HG03571 (cell line): Measurements from ENCODE around the gene PHACTR2.
"Not testable (repeated sequence)": the region's sequence is repeated elsewhere in the genome, so short reads cannot be mapped to it uniquely, and the experiment has no call there.

ENCODE experiments used
- ATAC-seq: cut with Tn5 transposase; IDR thresholded peaks from one replicate; pipeline ENCODE4 v1.9.1; 2021; ENCODE audit not compliant: unreplicated experiment

The PHACTR2 gene

DNA sequence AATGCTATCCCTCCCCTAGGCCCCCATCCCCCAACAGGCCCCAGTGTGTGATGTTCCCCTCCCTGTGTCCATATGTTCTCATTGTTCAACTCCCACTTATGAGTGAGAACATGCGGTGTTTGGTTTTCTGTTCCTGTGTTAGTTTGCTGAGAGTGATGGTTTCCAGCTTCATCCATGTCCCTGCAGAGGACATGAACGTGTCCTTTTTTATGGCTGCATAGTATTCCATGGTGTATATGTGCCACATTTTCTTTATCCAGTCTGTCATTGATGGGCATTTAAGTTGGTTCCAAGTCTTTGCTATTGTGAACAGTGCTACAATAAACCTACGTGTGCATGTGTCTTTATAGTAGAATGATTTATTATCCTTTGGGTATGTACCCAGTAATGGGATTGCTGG lies 173.9 kb downstream of the PHACTR2 start:
- ATAC-seq, result not testable (repeated sequence)

DNA sequence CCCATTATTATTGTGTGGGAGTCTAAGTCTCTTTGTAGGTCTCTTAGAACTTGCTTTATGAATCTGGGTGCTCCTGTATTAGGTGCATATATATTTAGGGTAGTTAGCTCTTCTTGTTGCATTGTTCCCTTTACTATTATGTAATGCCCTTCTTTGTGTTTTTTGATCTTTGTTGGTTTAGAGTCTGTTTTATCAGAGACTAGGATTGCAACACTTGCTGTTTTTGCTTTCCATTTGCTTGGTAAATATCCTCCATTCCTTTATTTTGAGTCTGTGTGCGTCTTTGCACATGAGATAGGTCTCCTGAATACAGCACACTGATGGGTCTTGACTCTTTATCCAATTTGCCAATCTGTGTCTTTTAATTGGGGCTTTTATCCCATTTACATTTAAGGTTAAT lies 177.3 kb downstream of the PHACTR2 start:
- ATAC-seq, result not testable (repeated sequence)

DNA sequence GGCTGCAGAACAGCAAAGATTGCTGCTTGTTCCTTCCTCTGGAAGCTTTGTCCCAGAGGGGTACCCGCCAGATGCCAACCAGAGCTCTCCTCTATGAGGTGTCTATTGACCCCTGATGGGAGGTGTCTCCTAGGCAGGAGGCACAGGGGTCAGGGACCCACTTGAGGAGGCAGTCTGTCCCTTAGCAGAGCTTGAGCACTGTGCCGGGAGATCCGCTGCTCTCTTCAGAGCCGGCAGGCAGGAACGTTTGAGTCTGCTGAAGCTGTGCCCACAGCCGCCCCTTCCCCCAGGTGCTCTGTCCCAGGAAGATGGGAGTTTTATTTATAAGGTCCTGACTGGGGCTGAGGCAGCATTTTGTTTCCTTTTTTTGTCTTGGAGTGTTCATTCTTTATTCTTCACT lies 179.0 kb downstream of the PHACTR2 start:
- not testable (repeated sequence) for ATAC-seq

DNA sequence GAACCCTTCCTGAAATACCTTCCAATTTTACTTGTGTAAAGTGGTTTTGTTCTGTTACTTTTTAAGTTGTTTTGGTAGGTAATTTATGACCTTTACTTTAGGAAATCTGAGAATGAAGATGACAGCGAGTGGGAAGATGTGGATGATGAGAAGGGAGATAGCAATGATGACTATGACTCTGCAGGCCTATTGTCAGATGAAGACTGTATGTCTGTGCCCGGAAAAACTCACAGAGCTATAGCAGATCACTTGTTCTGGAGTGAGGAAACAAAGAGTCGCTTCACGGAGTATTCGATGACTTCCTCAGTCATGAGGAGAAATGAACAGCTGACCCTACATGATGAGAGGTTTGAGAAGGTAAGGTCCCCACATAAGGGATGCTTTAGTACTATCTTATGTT lies 179.9 kb downstream of the PHACTR2 start:
- ATAC-seq, result no peak

DNA sequence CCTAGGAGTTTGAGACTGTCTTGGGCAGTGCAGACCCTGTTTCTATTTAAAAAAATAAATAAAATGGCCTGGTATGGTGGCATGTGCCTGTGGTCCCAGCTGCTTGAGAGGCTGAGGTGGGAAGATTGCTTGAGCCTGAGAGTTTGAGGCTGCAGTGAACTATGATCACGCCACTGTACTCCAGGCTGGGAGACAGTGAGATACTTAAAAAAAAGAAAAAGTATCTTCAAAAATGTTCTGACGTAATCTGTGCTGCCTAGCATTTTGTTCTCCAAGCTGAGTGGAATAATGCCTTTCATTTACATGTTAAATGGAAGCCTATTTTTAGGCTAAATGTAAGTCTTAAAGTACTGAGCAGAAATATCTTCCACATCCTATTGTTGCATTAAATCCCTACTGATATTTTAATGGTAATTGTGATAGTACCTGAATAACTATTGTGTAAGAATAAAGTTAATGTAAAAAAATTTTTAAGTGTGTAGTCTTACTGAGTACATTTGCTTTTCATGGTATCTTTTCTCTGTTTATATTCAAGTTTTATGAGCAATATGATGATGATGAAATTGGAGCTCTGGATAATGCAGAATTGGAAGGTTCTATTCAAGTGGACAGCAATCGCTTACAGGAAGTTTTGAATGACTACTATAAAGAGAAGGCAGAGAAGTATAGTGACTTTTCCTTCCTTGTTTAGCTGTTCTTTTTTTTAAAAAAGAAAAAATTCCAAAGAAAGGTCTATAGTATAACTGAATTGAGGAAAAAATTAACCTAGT lies 182.3 kb downstream of the PHACTR2 start:
- no peak for ATAC-seq

DNA sequence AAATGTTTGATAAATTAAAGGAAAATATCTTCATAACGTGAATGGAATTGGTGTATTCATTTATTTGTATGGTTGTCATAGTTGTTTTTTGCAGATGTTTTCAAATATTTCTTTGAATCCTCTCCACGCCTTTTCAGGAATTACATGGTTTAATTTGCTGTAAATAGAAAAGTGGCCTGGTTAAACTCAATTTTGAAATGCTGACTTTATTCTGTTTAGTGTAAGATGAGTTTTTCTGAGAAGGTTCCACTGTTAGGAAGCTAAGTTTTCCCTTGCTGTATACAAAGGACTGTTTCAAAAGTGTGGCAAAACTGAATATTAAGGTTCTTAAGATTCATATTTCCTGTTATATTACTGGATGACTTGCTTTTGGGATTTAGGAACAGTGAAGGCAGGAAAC lies 186.0 kb downstream of the PHACTR2 start:
- ATAC-seq, result no peak

DNA sequence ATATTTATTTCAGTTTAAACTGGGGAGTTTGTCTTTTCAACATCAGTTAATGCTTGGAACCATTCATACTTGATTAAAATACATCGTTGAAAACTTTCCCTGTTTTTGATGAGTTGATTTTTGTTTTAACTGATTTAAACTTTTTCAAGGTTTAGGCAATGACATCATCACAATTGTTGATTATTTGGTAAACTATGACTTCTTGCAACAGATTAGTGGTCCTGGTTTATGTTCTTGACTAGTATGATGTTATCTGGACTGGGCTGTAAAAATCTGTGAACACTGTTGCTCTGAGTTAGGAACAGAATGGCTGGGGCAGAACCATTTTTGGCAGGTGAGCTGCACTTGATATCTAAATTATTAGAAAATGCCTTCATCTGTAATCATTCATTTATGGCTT lies 186.5 kb downstream of the PHACTR2 start, which contains the start of gene ZC2HC1B:
ZC2HC1B (plus strand) TSS at position 241 of the 400 bp plus-strand sequence; CDS start at position 307, 66 bp downstream.
- ATAC-seq, result no peak

DNA sequence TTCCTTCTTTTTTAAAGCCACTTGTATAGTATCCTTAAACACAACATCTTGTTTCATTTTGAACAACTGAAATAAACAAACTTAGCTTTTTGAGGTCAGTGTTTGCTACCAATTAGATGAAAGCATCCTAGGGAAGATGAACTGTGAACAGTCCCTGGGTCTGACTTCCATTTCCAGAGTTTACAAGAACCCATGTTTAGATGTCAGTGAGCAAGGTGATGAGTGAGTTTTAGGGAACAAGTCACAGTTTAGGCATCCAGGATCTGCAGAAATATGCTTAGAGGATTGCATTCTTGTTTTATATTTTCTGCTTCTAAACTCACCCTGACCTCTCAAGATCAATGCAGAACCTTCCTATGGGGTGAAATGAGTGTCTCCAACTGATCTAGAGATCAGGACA lies 189.5 kb downstream of the PHACTR2 start:
- ATAC-seq, result no peak

DNA sequence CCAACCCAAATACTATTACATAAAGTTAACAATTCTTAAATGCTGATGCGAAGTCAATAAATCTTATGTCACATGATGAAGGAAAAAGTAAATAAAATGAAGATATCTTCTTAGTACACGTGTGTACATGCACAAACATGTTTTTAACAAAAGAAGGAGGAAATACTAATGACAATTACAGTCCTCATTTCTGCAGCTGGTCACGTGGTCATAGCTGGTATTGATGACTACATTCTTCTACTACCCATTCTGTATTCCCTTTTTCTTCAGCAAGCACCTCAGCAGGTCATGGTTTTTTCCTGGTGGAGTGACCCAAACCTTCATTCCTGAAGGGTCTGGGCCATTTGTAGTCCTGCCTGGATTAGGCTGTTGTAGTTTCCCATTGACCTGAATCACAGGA lies 191.0 kb downstream of the PHACTR2 start:
- ATAC-seq, result not testable (repeated sequence)

DNA sequence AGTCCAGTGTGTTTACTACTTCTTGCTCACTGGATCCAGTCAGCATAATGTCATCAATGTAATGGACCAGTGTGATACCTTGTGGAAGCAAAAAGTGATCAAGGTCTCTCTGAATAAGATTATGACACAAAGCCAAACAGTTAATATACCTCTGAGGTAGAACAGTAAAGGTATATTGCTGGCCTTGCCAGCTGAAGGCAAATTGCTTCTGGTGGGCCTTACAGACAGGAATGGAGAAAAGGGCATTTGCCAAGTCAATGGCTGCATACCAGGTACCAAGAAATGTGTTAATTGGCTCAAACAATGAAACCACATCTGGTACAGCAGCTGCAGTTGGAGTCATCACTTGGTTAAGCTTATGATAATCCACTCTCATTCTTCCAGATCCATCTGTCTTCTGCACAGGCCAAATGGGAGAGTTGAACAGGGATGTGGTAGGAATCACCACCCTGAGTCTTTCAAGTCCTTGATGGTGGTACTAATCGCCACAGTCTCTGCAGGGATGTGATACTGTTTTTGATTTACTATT lies 193.5 kb downstream of the PHACTR2 start:
- ATAC-seq, result not testable (repeated sequence)

DNA sequence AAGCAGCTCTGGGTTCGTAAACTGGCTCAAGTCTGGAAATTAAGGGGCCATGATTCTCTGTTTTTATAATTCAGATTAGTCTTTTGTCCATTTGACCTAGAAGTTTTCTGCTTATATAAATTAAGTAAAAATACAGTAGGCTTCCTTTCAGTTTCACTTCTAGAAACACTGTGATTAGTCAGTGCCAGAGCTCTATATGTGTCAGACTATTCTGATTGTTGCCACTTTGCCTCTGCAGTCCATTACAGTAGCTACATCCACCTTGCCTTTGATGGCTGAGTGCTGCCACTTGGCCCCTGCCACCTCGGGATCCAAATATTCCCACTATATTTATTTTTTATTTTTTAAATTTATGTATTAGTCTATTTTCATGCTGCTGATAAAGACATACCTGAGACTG lies 194.4 kb downstream of the PHACTR2 start:
- ATAC-seq, result peak; percentile 89

DNA sequence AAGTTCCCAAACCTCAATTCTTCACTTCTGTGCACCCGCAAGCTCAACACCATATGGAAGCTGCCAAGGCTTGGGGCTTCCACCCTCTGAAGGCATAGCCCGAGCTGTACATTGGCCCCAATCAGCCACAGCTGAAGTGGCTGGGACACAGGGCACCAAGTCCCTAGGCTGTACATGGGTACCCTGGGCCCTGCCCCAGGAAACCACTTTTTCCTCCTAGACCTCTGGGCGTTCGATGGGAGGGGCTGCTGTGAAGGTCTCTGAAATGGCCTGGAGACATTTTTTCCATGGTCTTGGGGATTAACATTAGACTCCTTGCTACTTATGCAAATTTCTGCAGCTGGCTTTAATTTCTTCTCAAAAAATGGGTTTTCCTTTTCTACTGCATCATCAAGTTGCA lies 195.8 kb downstream of the PHACTR2 start:
- not testable (repeated sequence) for ATAC-seq

DNA sequence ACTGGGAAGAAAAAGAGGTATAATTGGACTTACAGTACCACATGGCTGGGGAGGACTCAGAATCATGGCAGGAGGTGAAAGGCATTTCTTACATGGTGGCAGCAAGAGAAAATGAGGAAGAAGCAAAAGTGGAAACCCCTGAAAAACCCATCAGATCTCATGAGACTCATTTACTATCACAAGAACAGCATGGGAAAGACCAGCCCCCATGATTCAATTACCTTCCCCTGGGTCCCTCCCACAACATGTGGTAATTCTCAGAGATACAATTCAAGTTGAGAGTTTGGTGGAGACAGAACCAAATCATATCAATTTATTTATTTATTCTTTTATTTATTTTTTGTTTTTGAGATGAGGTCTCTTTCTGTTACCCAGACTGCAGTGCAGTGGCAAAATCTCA lies 196.7 kb downstream of the PHACTR2 start:
- ATAC-seq, result not testable (repeated sequence)

DNA sequence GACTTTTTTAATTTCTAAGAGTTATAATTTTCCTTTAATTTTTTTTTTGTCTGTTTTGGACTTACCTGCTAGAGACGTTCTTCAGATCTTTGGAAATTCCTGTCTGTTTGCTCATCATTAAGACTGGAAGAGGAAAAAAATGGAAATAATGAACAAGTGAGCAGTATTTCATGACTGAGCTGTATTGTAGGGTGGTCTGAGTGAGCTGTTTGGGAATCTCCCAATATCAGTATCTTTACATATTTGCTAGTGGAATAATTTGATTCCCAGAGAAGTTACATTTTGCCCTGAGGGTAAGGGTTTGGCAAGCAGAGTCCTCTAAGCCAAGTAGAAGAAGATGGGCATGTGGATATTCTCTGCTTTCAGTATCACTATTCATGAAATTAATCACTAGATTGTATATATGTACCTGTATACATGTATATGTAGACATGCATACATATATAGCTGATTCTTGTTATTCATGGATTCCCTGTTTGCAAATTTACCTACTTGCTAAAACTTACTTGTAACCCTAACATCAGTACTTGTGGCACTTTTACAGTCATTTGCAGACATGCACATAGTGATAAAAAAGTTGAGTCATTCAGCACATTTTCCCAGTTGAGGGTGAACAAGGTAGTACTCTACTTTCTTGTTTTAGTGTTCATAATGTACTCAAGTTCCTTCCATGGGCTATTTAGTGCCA lies 200.0 kb downstream of the PHACTR2 start:
- ATAC-seq, result no peak

DNA sequence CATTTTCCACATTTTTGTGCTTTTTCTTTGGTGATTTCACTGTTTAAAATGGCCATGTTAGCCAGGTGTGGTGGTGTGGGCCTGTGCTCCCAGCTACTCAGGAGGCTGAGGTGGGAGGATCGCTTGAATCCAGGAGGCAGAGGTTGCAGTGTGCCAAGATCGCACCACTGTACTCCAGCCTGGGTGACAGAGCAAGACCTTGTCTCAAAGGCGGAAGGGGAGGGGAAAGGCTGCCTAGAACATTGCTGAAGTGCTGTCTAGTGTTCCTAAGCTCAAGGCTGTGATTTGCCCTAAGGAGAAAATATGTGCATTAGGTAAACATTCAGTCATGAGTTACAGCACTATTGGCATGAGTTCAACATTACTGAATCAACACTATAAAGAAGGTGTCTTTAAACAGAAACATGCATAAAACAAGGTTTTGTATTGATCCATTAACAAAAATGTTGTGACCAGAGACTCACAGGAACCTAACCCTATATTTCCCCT lies 200.6 kb downstream of the PHACTR2 start:
- ATAC-seq, result no peak

DNA sequence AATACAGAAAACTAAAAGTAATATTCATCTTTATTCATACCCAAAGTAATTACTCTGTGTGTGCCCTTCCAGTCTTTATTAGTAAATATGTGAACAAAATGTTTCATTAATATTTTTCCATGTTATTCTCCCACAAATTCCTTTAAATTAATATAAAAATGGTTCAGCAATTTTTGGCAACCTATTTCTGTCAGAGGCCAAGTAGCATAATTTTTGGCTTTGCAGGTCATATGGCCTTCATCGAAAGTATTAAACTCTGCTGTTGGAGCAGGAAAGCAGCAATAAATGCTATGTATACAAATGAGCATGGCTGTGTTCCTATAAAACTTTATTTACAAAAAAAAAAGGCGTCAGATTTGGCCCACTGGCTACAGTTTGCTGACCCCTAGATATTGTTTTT lies 202.6 kb downstream of the PHACTR2 start:
- no peak for ATAC-seq
